IMR-90 (cell line): ENCODE data around the gene RARS1. TPM values are rescaled to one million over a fixed set of nuclear protein-coding genes. Genes with fewer than 3 reads are reported as not detected.

Experiments
- ATAC-seq: fragments of 200-7000 bp; cut with Tn5 transposase; 2 replicates; pipeline ENCODE4 v1.9.1; 2020; ENCODE audit warnings: low read depth, mild to moderate bottlenecking, moderate library complexity
- BruUV-seq: library from RNA; stranded (reverse); fragments of 400-500 nt; replicated peaks from 2 replicates; lab custom pipeline; 2021; lab: Mats Ljungman, UMichigan
- CTCF ChIA-PET: fragments of 300-600 bp; formaldehyde crosslinking; extraction: SDS; loops from one replicate; lab custom pipeline; 2021; ENCODE audit warnings: antibody characterized with exemption; lab: Yijun Ruan, JAX
- POLR2A ChIA-PET: fragments of 300-600 bp; sonication (Branson Sonifier 250); formaldehyde crosslinking; loops from one replicate; lab custom pipeline; 2022; ENCODE audit warnings: antibody characterized with exemption; ENCODE audit not compliant: unreplicated experiment; lab: Charles Lee
- DNase-seq: peaks from one replicate; pipeline ENCODE4 v3.0.0; 2013
- H2AFZ ChIP-seq: replicated peaks from 2 replicates; pipeline ENCODE3; 2013; ENCODE audit warnings: low read length, mild to moderate bottlenecking; ENCODE audit not compliant: poor library complexity
- H2AK5ac ChIP-seq: 2 replicates; pipeline ENCODE4 v1.6.1; 2013; ENCODE audit warnings: low read depth, low read length, inconsistent platforms
- H2AK9ac ChIP-seq: replicated peaks from 2 replicates; pipeline ENCODE3; 2013; ENCODE audit warnings: mild to moderate bottlenecking, low read depth, low read length, moderate library complexity; ENCODE audit not compliant: poor library complexity
- H2BK120ac ChIP-seq: 2 replicates; pipeline ENCODE4 v1.6.1; 2013; ENCODE audit warnings: low read depth, low read length, inconsistent platforms
- H2BK15ac ChIP-seq: 3 replicates; pipeline ENCODE4 v1.6.1; 2013; ENCODE audit warnings: low read depth, low read length, inconsistent platforms
- H2BK20ac ChIP-seq: 2 replicates; pipeline ENCODE4 v1.6.1; 2013; ENCODE audit warnings: low read depth, mild to moderate bottlenecking, inconsistent platforms, low read length, moderate library complexity
- H2BK5ac ChIP-seq: 2 replicates; pipeline ENCODE4 v1.6.1; 2013; ENCODE audit warnings: mild to moderate bottlenecking, low read depth, low read length, inconsistent platforms; ENCODE audit not compliant: poor library complexity, severe bottlenecking
- H3K14ac ChIP-seq: replicated peaks from 2 replicates; pipeline ENCODE4 v1.6.1; 2013; ENCODE audit warnings: low read depth, low read length, inconsistent platforms
- H3K18ac ChIP-seq: 2 replicates; pipeline ENCODE4 v1.6.1; 2013; ENCODE audit warnings: low read depth, low read length, control low read depth
- H3K23ac ChIP-seq: 2 replicates; pipeline ENCODE4 v1.6.1; 2013; ENCODE audit warnings: low read depth, low read length, inconsistent platforms
- H3K27ac ChIP-seq: 2 replicates; pipeline ENCODE4 v1.5.1; 2013; ENCODE audit warnings: mild to moderate bottlenecking, control low read depth, low read length; ENCODE audit not compliant: insufficient read depth
- H3K27me3 ChIP-seq: 2 replicates; pipeline ENCODE4 v1.6.1; 2013; ENCODE audit warnings: low read length; ENCODE audit not compliant: control insufficient read depth, insufficient read depth
- H3K36me3 ChIP-seq: 2 replicates; pipeline ENCODE4 v1.6.1; 2013; ENCODE audit warnings: low read length, mixed read lengths; ENCODE audit not compliant: control insufficient read depth, insufficient read depth
- H3K4ac ChIP-seq: 2 replicates; pipeline ENCODE4 v1.6.1; 2013; ENCODE audit warnings: low read depth, low read length, inconsistent platforms
- H3K4me1 ChIP-seq: 2 replicates; pipeline ENCODE4 v1.6.1; 2013; ENCODE audit warnings: low read length, mixed read lengths; ENCODE audit not compliant: control insufficient read depth, insufficient read depth
- H3K4me2 ChIP-seq: 2 replicates; pipeline ENCODE4 v1.6.1; 2013; ENCODE audit warnings: low read depth, mild to moderate bottlenecking, control low read depth, low read length, moderate library complexity
- H3K4me3 ChIP-seq: 2 replicates; pipeline ENCODE4 v1.5.1; 2013; ENCODE audit warnings: low read depth, mild to moderate bottlenecking, control low read depth, low read length, moderate library complexity; ENCODE audit not compliant: insufficient read depth
- H3K56ac ChIP-seq: 2 replicates; pipeline ENCODE4 v1.6.1; 2013; ENCODE audit warnings: low read length, inconsistent platforms; ENCODE audit not compliant: insufficient read depth; ENCODE audit errors: extremely low read depth
- H3K79me1 ChIP-seq, 2 experiments: 2 replicates each; pipeline ENCODE4 v1.6.1; 2013; ENCODE audit warnings: low read length in 2 of 2, inconsistent platforms in 1 of 2, low read depth in 1 of 2
- H3K9ac ChIP-seq: 2 replicates; pipeline ENCODE4 v1.6.1; 2013; ENCODE audit warnings: low read depth, low read length, control low read depth
- H3K9me1 ChIP-seq: 2 replicates; pipeline ENCODE4 v1.6.1; 2013; ENCODE audit warnings: low read length, inconsistent platforms; ENCODE audit not compliant: insufficient read depth
- H3K9me3 ChIP-seq: 2 replicates; pipeline ENCODE4 v1.6.1; 2013; ENCODE audit warnings: low read length; ENCODE audit not compliant: control insufficient read depth, insufficient read depth
- H4K20me1 ChIP-seq: 2 replicates; pipeline ENCODE4 v1.6.1; 2013; ENCODE audit warnings: low read length, inconsistent platforms; ENCODE audit not compliant: insufficient read depth
- H4K5ac ChIP-seq: 2 replicates; pipeline ENCODE4 v1.6.1; 2013; ENCODE audit warnings: mild to moderate bottlenecking, low read depth, low read length, control low read depth
- H4K8ac ChIP-seq, 2 experiments: 2 replicates each; pipeline ENCODE4 v1.6.1; 2013; ENCODE audit warnings: low read depth in 2 of 2, low read length in 2 of 2, control low read depth in 1 of 2, inconsistent platforms in 1 of 2
- H4K91ac ChIP-seq: 2 replicates; pipeline ENCODE4 v1.6.1; 2013; ENCODE audit warnings: low read depth, low read length, inconsistent platforms; ENCODE audit not compliant: insufficient read depth
- BHLHE40 ChIP-seq: fragments of 150-350 bp; IDR thresholded peaks from 2 replicates; pipeline ENCODE4 v1.6.1; 2016; ENCODE audit warnings: mild to moderate bottlenecking, low read depth, low read length
- CEBPB ChIP-seq: IDR thresholded peaks from 2 replicates; pipeline ENCODE4 v1.6.1; 2012; ENCODE audit warnings: low read depth, low read length, improper control_type of control experiment
- ELK1 ChIP-seq: fragments of 150-350 bp; IDR thresholded peaks from 2 replicates; pipeline ENCODE4 v1.6.1; 2016; ENCODE audit warnings: low read depth, mild to moderate bottlenecking, low read length, moderate library complexity, borderline replicate concordance
- MAZ ChIP-seq: IDR thresholded peaks from 2 replicates; pipeline ENCODE4 v1.6.1; 2012; ENCODE audit warnings: low read depth, mild to moderate bottlenecking, low read length, improper control_type of control experiment, moderate library complexity, borderline replicate concordance
- POLR2A ChIP-seq: IDR thresholded peaks from 2 replicates; pipeline ENCODE4 v1.6.1; 2012; ENCODE audit warnings: mild to moderate bottlenecking, low read depth, low read length
- RAD21 ChIP-seq: IDR thresholded peaks from 2 replicates; pipeline ENCODE4 v1.6.1; 2012; ENCODE audit warnings: low read length, improper control_type of control experiment
- RCOR1 ChIP-seq: IDR thresholded peaks from 2 replicates; pipeline ENCODE4 v1.6.1; 2012; ENCODE audit warnings: mild to moderate bottlenecking, low read length, improper control_type of control experiment; ENCODE audit not compliant: insufficient replicate concordance
- RFX5 ChIP-seq: IDR thresholded peaks from 2 replicates; pipeline ENCODE4 v1.8.0; 2012; ENCODE audit warnings: low read depth, mild to moderate bottlenecking, low read length, moderate library complexity
- WGBS, 2 experiments: methylation state at CpG; one replicate each; pipeline versions ENCODE4 v1.1.5 to v1.1.7; 2013; ENCODE audit warnings: missing lambda C conversion rate in 2 of 2; ENCODE audit not compliant: insufficient read length in 1 of 2; ENCODE audit errors: extremely low coverage in 2 of 2; 5-methylcytosine and 5-hydroxymethylcytosine counted together
- dilution Hi-C: fragments of 300-500 bp; cut with HindIII; formaldehyde crosslinking; loops from one replicate; pipeline ENCODE4 v1.14.3; 2018; ENCODE audit warnings: low sequenced_read_pairs; ENCODE audit not compliant: unreplicated experiment
- in situ Hi-C: fragments of 300-500 bp; cut with MboI; formaldehyde crosslinking; loops from 3 replicates; pipeline ENCODE4 v1.14.3; 2019; ENCODE audit warnings: low sequenced_read_pairs, inconsistent platforms, mixed read lengths
- intact Hi-C: fragments of 100-400 bp; cut with micrococcal nuclease; formaldehyde crosslinking; loops from 2 replicates; pipeline ENCODE4 v1.10.0; 2022
- polyA plus RNA-seq, 3 experiments: library from polyadenylated mRNA; depleted of rRNA; stranded (reverse); fragments of >200 nt; gene quantifications; 2 replicates each; pipeline ENCODE4 v1.2.3, GENCODE V29; 2012; ENCODE audit warnings: low replicate concordance in 1 of 3
- total RNA-seq: library from RNA; depleted of rRNA; stranded (reverse); fragments of >200 nt; gene quantifications from 2 replicates; pipeline ENCODE4 v1.2.3, GENCODE V29; 2012

The RARS1 gene
- total and polyA plus RNA-seq, 2 of the 4 experiments (the other 2 are of a cell fraction) = 80.4 to 153 TPM

- dilution Hi-C loops = no loop called here
- no peak overlapping the region for H2BK120ac ChIP-seq
- no peaks in the 10 kb centered on the region for H3K9me3 ChIP-seq
- DNase-seq = no peak
- no peak overlapping the region for H3K4me3 ChIP-seq
- BruUV-seq = no TSS peak
- no peak overlapping the region for H3K23ac ChIP-seq
- no peaks in the 10 kb centered on the region; the same call in 1 of the 2 replicates for H4K20me1 ChIP-seq
- no peak overlapping the region for H3K9ac ChIP-seq
- no peak overlapping the region for H2BK15ac ChIP-seq
- no peak overlapping the region for H4K8ac ChIP-seq
- no peak overlapping the region for H3K18ac ChIP-seq
- H2AK5ac ChIP-seq = no peak overlapping the region
- H3K4me1 ChIP-seq = peaks cover 17% of the 10 kb centered on the region
- no peak overlapping the region for H2BK20ac ChIP-seq
- H3K14ac ChIP-seq = no peak overlapping the region
- H2BK5ac ChIP-seq = no peak overlapping the region
- POLR2A ChIA-PET = no interaction called here
- no peak overlapping the region for H3K4me2 ChIP-seq
- in situ Hi-C loops = no loop called here
- H2AK9ac ChIP-seq = no peak overlapping the region
- H3K56ac ChIP-seq = no peak overlapping the region
- CTCF ChIA-PET = no interaction called here
- peaks cover 4% of the 10 kb centered on the region; the same call in 1 of the 2 replicates for H3K36me3 ChIP-seq
- no peaks in the 10 kb centered on the region for H3K27me3 ChIP-seq
- TF ChIP-seq CEBPB (no peak), ELK1 (no peak), POLR2A (no peak), BHLHE40 (no peak), MAZ (no peak), RCOR1 (no peak), RFX5 (no peak), RAD21 (no peak)
- H4K5ac ChIP-seq = no peak overlapping the region
- H3K79me1 ChIP-seq = peaks cover 0 to 3% of the 10 kb centered on the region in 2 experiments; a peak in 1 of 4 replicates
- H3K27ac ChIP-seq = no peak overlapping the region
- no peak overlapping the region for H3K4ac ChIP-seq
- H4K91ac ChIP-seq = no peak overlapping the region; the same call in 1 of the 2 replicates
- 81% methylated on average over 6 of the region's 12 CpGs; no CpG with 5 or more reads in 1 of the 2 experiments for WGBS, 2 experiments
- intact Hi-C loops = no loop called here
- ATAC-seq = no peak
- H2AFZ ChIP-seq = no peak overlapping the region
- H3K9me1 ChIP-seq = peaks cover 23% of the 10 kb centered on the region
Measured at GRCh38 chr5:168467755-168468330, 18.4 kb upstream of the RARS1 start.
